Measurements from ENCODE around the gene AP2A2.

- no peak for TF ChIP-seq CTCF (IDR thresholded peaks at IDR 0.05)
- TF ChIP-seq POLR2A (IDR thresholded peaks at IDR 0.05): no peak
Observed at GRCh38 chr11:985406-985805, 59.7 kb downstream of the AP2A2 start.
